ENCODE results near the gene KLRC4.
"Not testable (repeated sequence)": the region's sequence is repeated elsewhere in the genome, so short reads cannot be mapped to it uniquely, and the experiment has no call there.

Gene KLRC4

GRCh38 chr12:10396176-10396575 lies 13.4 kb downstream of the KLRC4 start:
- DNase-seq = not testable (repeated sequence)

- DNase-seq = no peak
Measured at GRCh38 chr12:10395390-10395998, 14.1 kb downstream of the KLRC4 start.

GRCh38 chr12:10394531-10395152 lies 14.9 kb downstream of the KLRC4 start:
- DNase-seq = not testable (repeated sequence)

- DNase-seq = no peak
Measured at GRCh38 chr12:10393291-10393690, 16.3 kb downstream of the KLRC4 start.

- DNase-seq = no peak
Measured at GRCh38 chr12:10392394-10392930, 17.1 kb downstream of the KLRC4 start.

- DNase-seq = not testable (repeated sequence)
Measured at GRCh38 chr12:10390991-10391390, 18.6 kb downstream of the KLRC4 start.

- DNase-seq = no peak
Measured at GRCh38 chr12:10389904-10390303, 19.7 kb downstream of the KLRC4 start, which contains the start of gene KLRK1. Gene KLRK1, minus strand, starts transcription at chr12:10390041. Its CDS starts 1,231 bp downstream, at chr12:10388810.

- no peak for DNase-seq
Measured at GRCh38 chr12:10388624-10389413, 20.7 kb downstream of the KLRC4 start.

GRCh38 chr12:10387498-10387897 lies 22.1 kb downstream of the KLRC4 start:
- not testable (repeated sequence) for DNase-seq

- DNase-seq = no peak
Measured at GRCh38 chr12:10386857-10387256, 22.7 kb downstream of the KLRC4 start.

GRCh38 chr12:10385166-10385613 lies 24.4 kb downstream of the KLRC4 start:
- no peak for DNase-seq

GRCh38 chr12:10384191-10384590 lies 25.4 kb downstream of the KLRC4 start:
- no peak for DNase-seq

- DNase-seq = no peak
Measured at GRCh38 chr12:10381928-10382628, 27.5 kb downstream of the KLRC4 start.

- not testable (repeated sequence) for DNase-seq
Measured at GRCh38 chr12:10378737-10379136, 30.8 kb downstream of the KLRC4 start.

GRCh38 chr12:10374624-10375018 lies 34.9 kb downstream of the KLRC4 start:
- DNase-seq = no peak

GRCh38 chr12:10372559-10372958 lies 37.0 kb downstream of the KLRC4 start:
- no peak for DNase-seq

GRCh38 chr12:10371893-10372535 lies 37.5 kb downstream of the KLRC4 start:
- not testable (repeated sequence) for DNase-seq

- no peak for DNase-seq
Measured at GRCh38 chr12:10369557-10370415, 39.8 kb downstream of the KLRC4 start.

GRCh38 chr12:10368206-10369171 lies 41.1 kb downstream of the KLRC4 start:
- DNase-seq = no peak

GRCh38 chr12:10367714-10368113 lies 41.8 kb downstream of the KLRC4 start:
- DNase-seq = not testable (repeated sequence)
